Measurements from ENCODE around the gene GNAI1.

- TF ChIP-seq CTCF (IDR thresholded peaks at IDR 0.05; ENCODE audit: borderline replicate concordance, extremely low read depth, low read length, poor library complexity, severe bottlenecking) (no peak), EZH2 (IDR thresholded peaks at IDR 0.05; ENCODE audit: borderline replicate concordance, low read depth, low read length, severe bottlenecking) (no peak)
Measured at GRCh38 chr7:80213814-80214213, 79.2 kb downstream of the GNAI1 start.
